SU-DHL-6 (cell line): Measurements from ENCODE around the gene ALAS2.

Experiments
- EZH2phosphoT487 ChIP-seq: fragments of 200-600 bp; sonication (generic), shearing (Covaris generic); conservative IDR thresholded peaks from 2 replicates; pipeline ENCODE4 v1.6.1; 2018; ENCODE audit warnings: mild to moderate bottlenecking, antibody characterized with exemption, low read length, moderate library complexity, mixed read lengths
- TF ChIP-seq, protein P1 (sequence below): fragments of 200-600 bp; sonication (generic); IDR thresholded peaks from one replicate; pipeline ENCODE4 v1.5.1; 2017; ENCODE audit warnings: antibody characterized with exemption, mild to moderate bottlenecking, low read length, moderate library complexity; ENCODE audit not compliant: insufficient read depth, poor library complexity, severe bottlenecking

DNA sequence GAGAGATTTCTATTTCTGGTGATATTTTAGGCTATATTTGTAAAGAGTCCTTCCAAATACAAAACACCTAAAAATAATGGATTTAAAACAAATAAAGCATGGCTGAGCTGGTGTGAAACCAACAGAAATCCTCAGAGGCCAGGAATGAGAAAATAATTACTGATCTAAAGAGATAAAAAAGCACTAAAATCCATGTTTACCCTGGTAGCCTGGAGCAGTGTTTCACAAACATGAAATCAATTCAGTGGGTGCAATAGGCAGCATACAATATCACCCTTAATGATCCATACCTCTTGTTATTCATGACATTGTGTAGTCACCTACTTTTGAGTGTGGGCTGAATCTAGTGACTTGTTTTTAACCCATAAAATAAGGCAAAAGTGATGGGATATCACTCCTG is 51.3 kb downstream of the ALAS2 start:
- TF ChIP-seq, protein P1, sequence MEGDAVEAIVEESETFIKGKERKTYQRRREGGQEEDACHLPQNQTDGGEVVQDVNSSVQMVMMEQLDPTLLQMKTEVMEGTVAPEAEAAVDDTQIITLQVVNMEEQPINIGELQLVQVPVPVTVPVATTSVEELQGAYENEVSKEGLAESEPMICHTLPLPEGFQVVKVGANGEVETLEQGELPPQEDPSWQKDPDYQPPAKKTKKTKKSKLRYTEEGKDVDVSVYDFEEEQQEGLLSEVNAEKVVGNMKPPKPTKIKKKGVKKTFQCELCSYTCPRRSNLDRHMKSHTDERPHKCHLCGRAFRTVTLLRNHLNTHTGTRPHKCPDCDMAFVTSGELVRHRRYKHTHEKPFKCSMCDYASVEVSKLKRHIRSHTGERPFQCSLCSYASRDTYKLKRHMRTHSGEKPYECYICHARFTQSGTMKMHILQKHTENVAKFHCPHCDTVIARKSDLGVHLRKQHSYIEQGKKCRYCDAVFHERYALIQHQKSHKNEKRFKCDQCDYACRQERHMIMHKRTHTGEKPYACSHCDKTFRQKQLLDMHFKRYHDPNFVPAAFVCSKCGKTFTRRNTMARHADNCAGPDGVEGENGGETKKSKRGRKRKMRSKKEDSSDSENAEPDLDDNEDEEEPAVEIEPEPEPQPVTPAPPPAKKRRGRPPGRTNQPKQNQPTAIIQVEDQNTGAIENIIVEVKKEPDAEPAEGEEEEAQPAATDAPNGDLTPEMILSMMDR: no peak
- TF ChIP-seq EZH2phosphoT487: no peak
